GM18858 (cell line): ENCODE data around the gene SLC22A2.

Experiments
- ATAC-seq: cut with Tn5 transposase; IDR thresholded peaks from one replicate; pipeline ENCODE4 v1.9.1; 2021; ENCODE audit not compliant: unreplicated experiment

SLC22A2 gene

GRCh38 chr6:160218810-160219209, 39.8 kb downstream of the SLC22A2 start:
- ATAC-seq, result no peak

- ATAC-seq, result no peak
These were observed 40.8 kb downstream of the SLC22A2 start for GRCh38 chr6:160217863-160218262.

DNA sequence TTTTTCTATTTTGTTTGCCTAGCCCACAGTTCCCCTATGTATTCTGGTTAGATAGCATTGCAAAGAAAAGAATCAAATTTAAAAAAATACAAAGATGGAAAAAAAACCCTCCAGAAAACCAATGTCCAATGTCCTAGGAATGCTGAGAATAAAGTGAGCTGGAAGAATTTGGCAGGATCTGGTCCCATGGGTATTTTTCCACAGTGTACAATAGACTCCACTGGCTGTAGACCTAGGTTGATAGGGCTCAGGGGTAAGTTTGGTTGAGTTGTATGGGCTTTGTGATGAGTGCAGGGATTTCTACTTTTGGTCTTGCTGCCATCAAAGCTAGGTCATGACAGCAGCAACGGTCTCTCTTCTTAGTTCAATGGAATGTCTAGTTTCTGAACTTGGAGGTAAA, 41.5 kb downstream of the SLC22A2 start:
- no peak for ATAC-seq

DNA sequence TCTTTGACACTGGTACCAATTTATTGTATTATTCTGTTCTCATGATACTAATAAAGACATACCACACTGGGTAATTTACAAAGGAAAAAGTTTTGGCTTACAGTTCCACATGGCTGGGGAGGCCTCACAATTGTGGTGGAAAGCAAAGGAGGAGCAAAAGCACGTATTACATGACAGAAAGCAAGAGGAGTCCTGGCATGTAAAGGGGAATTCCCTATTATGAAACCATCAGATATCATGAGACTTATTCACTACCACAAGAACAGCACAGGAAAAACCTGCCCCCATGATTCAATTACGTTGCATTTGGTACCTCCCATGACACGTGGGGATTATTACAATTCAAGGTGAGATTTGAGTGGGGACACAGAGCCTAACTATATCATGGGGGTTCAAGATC, 43.4 kb downstream of the SLC22A2 start:
- ATAC-seq, result no peak

DNA sequence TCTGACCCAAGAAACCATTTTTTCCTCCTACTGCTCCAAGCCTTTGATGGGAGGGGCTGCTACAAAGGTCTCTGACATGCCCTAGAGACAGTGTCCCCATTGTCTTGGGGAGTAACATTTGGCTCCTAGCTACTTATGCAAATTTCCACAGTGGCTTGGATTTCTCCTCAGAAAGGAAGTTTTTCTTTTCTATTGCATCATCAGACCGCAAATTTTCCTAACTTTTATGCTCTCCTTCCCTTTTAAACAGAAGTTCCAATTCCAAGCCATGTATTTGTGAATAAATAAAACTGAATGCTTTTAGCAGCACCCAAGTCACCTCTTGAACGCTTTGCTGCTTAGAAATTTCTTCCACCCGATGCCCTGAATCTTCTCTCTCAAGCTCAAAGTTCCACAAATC, 51.0 kb downstream of the SLC22A2 start:
- ATAC-seq, result no peak

- no peak for ATAC-seq
These were observed 53.9 kb downstream of the SLC22A2 start for GRCh38 chr6:160204710-160205109.

GRCh38 chr6:160203953-160204352, 54.7 kb downstream of the SLC22A2 start:
- ATAC-seq, result no peak

DNA sequence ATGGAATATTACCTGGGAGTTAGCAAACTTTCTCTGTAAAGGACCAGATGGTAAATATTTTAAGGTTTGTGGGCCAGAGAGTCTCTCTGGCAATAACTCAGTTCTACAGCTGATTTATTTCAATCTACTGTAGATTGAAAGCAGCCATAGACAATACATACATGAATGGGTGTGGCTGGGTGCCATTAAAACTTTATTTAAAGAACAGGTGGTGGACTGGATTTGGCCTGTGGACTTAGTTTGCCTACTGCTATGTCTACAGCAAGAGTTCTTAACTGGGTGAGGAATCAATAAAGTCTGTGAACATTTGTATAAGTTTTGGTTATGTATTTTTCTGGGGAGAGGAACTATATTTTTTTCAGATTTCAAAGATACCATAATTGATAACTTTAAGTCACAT, 55.1 kb downstream of the SLC22A2 start:
- no peak for ATAC-seq

- ATAC-seq, result no peak
These were observed 55.5 kb downstream of the SLC22A2 start for GRCh38 chr6:160203076-160203475.

- ATAC-seq, result no peak
These were observed 56.2 kb downstream of the SLC22A2 start for GRCh38 chr6:160202411-160202810.

- ATAC-seq, result no peak
These were observed 57.6 kb downstream of the SLC22A2 start for GRCh38 chr6:160201061-160201460.

DNA sequence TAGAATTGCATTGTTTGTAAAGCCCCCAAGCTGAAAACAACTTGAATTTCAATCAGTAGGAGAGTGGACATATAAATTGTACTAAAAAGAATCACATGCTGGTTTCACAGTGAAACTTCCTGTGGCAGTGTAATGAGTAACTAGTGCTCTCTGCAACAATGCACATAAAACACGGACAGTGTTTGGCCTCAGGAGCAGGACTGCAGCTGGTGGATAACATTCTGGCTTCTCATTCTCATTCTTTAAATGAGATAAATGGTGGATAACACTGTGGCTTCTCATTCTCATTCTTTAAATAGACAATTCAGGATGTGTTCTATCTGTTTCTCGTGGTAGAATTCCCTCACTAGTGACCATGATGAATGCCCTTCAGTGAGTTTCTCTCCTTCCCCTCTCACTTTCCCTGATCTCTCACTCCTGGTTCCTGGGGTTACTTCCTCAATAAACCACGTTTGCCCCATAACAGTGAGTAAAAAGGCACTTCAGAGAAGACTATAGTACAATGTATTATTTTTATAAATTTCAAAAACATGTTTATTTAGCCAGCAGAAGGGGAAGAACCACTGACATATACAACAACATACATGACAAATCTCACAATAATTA, 59.9 kb downstream of the SLC22A2 start:
- peak; percentile 86 for ATAC-seq

DNA sequence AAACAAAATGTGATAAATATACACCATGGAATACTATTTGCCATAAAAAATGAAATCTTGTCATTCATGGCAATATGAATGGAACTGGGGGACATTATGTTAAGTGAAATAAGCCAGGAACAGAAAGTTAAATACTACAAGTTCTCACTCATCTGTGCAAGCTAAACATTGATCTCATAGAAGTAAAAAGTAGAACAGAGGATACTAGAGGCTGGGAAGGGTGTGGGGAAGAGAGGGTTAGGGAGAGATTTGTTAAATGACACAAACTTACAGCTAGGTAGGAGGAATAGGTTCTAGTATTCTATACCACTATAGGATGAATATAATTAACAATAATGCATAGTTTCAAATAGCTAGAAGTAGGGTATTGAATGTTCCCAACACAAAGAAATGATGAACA, 61.0 kb downstream of the SLC22A2 start:
- ATAC-seq, result no peak

DNA sequence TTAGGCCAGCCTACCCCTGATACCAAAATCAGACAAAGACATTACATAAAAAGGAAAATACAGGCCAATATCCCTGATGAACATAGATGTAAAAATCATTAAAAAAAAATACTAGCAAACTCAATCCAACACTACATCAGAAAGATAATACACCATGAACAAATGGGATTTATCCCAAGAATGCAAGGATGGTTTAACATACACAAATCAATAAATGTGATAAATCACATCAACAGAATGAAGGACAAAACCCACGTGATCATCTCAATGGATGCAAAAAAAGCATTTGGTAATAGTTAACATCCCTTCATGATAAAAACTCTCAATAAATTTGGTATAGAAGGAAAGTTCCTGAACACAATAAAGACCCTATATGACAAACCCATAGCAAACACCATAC, 63.8 kb downstream of the SLC22A2 start:
- ATAC-seq, result no peak

DNA sequence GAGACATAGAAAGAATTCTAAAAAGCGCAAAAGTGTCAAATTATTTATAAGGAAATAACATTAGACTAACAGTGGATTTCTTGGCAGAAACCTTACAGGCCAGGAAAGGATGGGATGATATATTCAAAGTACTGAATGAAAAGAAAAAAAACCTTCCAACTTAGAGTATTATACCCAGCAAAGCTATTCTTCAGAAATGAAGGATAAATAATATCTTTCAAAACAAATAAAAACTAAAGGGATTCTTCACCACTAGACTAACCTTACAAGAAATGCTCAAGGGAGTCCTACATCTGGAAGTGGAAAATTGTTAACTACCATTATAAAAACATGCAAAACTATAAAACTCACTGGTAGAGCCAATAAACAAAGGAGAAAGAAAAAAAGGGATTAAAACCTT, 65.8 kb downstream of the SLC22A2 start:
- ATAC-seq, result no peak

GRCh38 chr6:160190973-160191372, 67.6 kb downstream of the SLC22A2 start:
- ATAC-seq, result no peak

DNA sequence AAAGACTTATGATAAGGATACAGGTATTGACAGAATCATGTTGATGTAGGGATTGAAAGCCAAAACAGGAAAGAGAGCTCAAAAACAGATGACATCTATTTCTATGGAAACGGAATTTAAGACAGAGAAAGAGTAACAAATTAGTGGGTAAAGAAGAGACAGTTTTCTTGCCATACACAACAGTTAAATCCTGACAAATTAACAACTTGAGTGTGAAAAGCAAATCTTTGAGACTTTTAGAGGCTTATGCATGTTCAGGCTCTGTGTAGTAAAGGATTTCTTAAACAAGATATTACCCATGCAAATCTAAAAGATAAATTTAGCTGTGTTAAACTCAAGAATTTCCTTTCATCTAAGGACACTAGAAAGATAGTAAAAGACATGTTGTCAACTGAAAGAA, 68.5 kb downstream of the SLC22A2 start:
- no peak for ATAC-seq

DNA sequence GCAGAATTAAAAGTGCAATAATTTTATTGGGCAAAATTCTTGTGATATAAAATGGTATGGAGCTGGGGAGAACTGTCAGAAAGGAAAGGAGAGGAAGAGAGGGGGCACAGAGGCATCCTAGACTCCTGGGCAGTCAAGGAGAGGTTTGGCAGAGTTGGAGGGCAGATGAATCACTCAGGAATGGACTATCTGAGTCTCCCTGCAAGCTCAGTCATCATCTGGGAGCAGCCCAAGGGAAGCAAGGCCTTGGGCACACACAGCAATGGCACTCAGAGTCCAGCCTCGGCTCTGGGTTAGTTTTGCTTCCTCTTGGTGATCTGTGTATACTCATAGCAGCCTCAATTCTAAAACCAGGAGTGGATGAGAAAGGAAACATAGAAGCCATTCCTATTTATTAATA, 69.8 kb downstream of the SLC22A2 start:
- ATAC-seq, result no peak

DNA sequence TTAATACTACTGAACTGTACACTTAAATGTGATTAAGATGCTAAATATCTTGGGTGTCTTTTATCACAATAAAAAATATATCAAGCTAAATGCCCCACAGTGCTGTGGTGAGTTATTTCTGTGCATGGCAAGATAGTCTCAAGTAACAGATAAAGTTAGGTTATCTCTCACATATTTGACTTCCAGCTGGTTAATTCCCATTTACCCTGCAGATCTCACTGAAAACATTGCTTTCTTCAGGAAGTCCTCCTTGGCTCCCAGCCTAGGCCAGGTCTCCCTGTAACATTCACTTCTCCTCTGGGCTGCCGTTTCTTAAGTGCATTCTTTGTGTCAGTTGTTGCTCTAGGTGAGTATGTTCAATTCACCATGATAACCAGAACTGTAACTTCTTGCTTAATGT, 77.9 kb downstream of the SLC22A2 start:
- ATAC-seq, result no peak

- no peak for ATAC-seq
These were observed 80.3 kb downstream of the SLC22A2 start for GRCh38 chr6:160178271-160178670.

DNA sequence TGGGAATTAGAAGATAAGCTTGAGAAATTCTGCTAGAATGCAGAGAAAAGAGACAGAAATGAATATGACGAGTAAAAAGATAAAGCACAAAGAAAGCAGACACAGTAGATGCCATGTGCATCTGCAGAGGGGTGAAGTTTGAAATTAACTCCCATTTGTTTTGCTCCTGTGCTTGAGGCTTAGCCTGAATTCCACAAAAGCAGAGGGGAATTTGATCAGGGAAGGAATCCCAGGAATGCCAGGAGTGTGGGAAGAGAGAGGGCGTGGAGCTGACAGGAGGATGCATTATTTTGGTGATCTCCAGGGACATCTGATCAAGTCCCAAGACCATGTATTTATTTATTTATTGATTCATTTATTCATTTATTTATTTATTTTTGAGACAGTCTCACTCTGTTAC, 81.4 kb downstream of the SLC22A2 start:
- ATAC-seq, result no peak

- ATAC-seq, result no peak
These were observed 83.9 kb downstream of the SLC22A2 start for GRCh38 chr6:160174681-160175080.

DNA sequence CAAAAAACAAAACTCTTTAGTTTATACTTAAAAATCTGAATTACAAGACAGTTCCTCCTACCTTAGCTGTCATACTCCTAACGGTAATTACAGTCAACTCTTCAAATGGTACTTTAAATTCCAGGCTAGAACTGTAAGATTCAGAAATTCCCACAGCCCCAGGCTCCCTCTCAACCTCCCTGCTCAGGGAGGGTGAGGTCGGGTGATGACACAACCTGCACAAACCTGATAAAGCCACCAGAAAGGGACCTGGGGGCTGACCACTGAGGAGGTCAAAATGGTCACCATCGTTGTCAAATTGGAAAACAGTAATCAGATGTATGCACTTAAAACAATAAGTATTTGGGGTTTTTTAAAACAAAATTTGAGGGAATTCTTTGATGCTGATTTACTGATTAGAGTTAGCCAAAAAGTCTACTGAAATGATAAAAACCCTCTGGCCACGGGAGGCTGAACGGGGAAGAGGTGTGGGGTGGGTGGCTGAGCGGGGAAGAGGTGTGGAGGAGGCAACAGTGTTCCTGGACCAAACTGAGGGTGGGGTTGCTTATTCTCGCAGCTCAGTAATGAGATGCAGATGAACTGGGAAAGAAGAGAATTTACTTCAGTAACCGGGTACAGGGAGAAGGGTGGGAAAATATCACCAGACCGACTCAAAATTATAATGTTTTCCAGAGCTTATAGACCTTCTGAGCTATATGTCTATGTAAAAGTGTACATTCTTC, 84.7 kb downstream of the SLC22A2 start:
- no peak for ATAC-seq
